SK-N-SH treated with all-trans-retinoic acid at 6 μM for 48 hours (cell line): ENCODE results near the gene RFC3.

Source experiments
- ATAC-seq: fragments of 200-7000 bp; cut with Tn5 transposase; 3 replicates; pipeline ENCODE4 v1.9.1; 2020; ENCODE audit warnings: mild to moderate bottlenecking, moderate library complexity
- ARNTL ChIP-seq: fragments of 450-650 bp; formaldehyde crosslinking; IDR thresholded peaks from 2 replicates; pipeline ENCODE4 v1.5.0; 2020; ENCODE audit warnings: low read depth, mild to moderate bottlenecking, moderate library complexity, borderline replicate concordance
- BACH2 ChIP-seq: fragments of 250-450 bp; sonication (Bioruptor Pico); IDR thresholded peaks from 2 replicates; pipeline ENCODE4 v1.9.0; 2021; ENCODE audit warnings: mild to moderate bottlenecking, borderline replicate concordance
- CSDC2 ChIP-seq: fragments of 250-450 bp; sonication (Bioruptor Pico); IDR thresholded peaks from 2 replicates; pipeline ENCODE4 v1.5.0; 2020; ENCODE audit warnings: mild to moderate bottlenecking, moderate library complexity
- CSRNP3 ChIP-seq: fragments of 250-450 bp; sonication (Bioruptor Pico); IDR thresholded peaks from 2 replicates; pipeline ENCODE4 v1.5.1; 2021; ENCODE audit warnings: mild to moderate bottlenecking, moderate library complexity
- ESRRG ChIP-seq: fragments of 250-450 bp; sonication (Bioruptor Pico); IDR thresholded peaks from 2 replicates; pipeline ENCODE4 v1.6.1; 2021; ENCODE audit warnings: mild to moderate bottlenecking
- GLIS3 ChIP-seq: fragments of 250-450 bp; sonication (Bioruptor Pico); IDR thresholded peaks from 2 replicates; pipeline ENCODE4 v1.5.0; 2020; ENCODE audit warnings: mild to moderate bottlenecking, moderate library complexity
- ISL1 ChIP-seq: fragments of 250-450 bp; sonication (Bioruptor Pico); IDR thresholded peaks from 2 replicates; pipeline ENCODE4 v2.1.2; 2022; ENCODE audit warnings: mild to moderate bottlenecking, moderate library complexity
- OSR1 ChIP-seq: fragments of 250-450 bp; sonication (Bioruptor Pico); IDR thresholded peaks from 2 replicates; pipeline ENCODE4 v1.8.0; 2022; ENCODE audit warnings: moderate library complexity, mild to moderate bottlenecking, inconsistent platforms
- PATZ1 ChIP-seq: fragments of 250-450 bp; sonication (Bioruptor Pico); IDR thresholded peaks from 2 replicates; pipeline ENCODE4 v1.8.0; 2020; ENCODE audit warnings: mild to moderate bottlenecking, moderate library complexity, borderline replicate concordance
- PPARA ChIP-seq: fragments of 250-450 bp; sonication (Bioruptor Pico); IDR thresholded peaks from 2 replicates; pipeline ENCODE4 v1.5.0; 2020; ENCODE audit warnings: mild to moderate bottlenecking, borderline replicate concordance
- RARB ChIP-seq: fragments of 250-450 bp; sonication (Bioruptor Pico); IDR thresholded peaks from 2 replicates; pipeline ENCODE4 v1.8.0; 2021; ENCODE audit warnings: mild to moderate bottlenecking, moderate library complexity
- SNAI2 ChIP-seq: fragments of 250-450 bp; sonication (Bioruptor Pico); IDR thresholded peaks from 2 replicates; pipeline ENCODE4 v1.5.0; 2020; ENCODE audit warnings: mild to moderate bottlenecking, moderate library complexity
- TCF4 ChIP-seq: fragments of 250-450 bp; sonication (Bioruptor Pico); IDR thresholded peaks from 2 replicates; pipeline ENCODE4 v1.8.0; 2021; ENCODE audit warnings: mild to moderate bottlenecking, moderate library complexity, borderline replicate concordance
- TOX ChIP-seq: fragments of 250-450 bp; sonication (Bioruptor Pico); IDR thresholded peaks from 2 replicates; pipeline ENCODE4 v1.8.0; 2021; ENCODE audit warnings: mild to moderate bottlenecking, moderate library complexity, borderline replicate concordance
- TSHZ2 ChIP-seq: fragments of 250-450 bp; sonication (Bioruptor Pico); IDR thresholded peaks from 2 replicates; pipeline ENCODE4 v1.5.0; 2020; ENCODE audit warnings: mild to moderate bottlenecking, moderate library complexity
- ZC3H10 ChIP-seq: fragments of 250-450 bp; sonication (Bioruptor Pico); IDR thresholded peaks from 2 replicates; pipeline ENCODE4 v1.5.1; 2021; ENCODE audit warnings: mild to moderate bottlenecking, moderate library complexity
- ZFP3 ChIP-seq: fragments of 250-450 bp; sonication (Bioruptor Pico); IDR thresholded peaks from 2 replicates; pipeline ENCODE4 v1.5.0; 2020; ENCODE audit warnings: mild to moderate bottlenecking, moderate library complexity
- ZFP30 ChIP-seq: fragments of 450-650 bp; formaldehyde crosslinking; IDR thresholded peaks from 2 replicates; pipeline ENCODE4 v1.5.0; 2022; ENCODE audit warnings: mild to moderate bottlenecking, moderate library complexity
- ZNF565 ChIP-seq: fragments of 450-650 bp; formaldehyde crosslinking; conservative IDR thresholded peaks from 2 replicates; pipeline ENCODE4 v1.5.0; 2020; ENCODE audit warnings: low read depth, mild to moderate bottlenecking, moderate library complexity
- ZNF70 ChIP-seq: fragments of 450-650 bp; formaldehyde crosslinking; IDR thresholded peaks from 2 replicates; pipeline ENCODE4 v1.5.0; 2020; ENCODE audit warnings: mild to moderate bottlenecking, moderate library complexity
- ZNF8 ChIP-seq: fragments of 450-650 bp; formaldehyde crosslinking; IDR thresholded peaks from 2 replicates; pipeline ENCODE4 v1.5.0; 2020; ENCODE audit warnings: mild to moderate bottlenecking, moderate library complexity

Gene RFC3

GRCh38 chr13:33865945-33866344 is 48.0 kb downstream of the RFC3 start:
- TF ChIP-seq RARB (no peak), OSR1 (CRISPR knock-in tag) (no peak), TSHZ2 (no peak), ISL1 (CRISPR knock-in tag) (no peak), ARNTL (no peak), TOX (CRISPR knock-in tag) (no peak), ZFP3 (CRISPR knock-in tag) (no peak), CSDC2 (no peak), TCF4 (CRISPR knock-in tag) (no peak), PATZ1 (no peak), ZC3H10 (no peak), ZNF8 (no peak), ZFP30 (CRISPR knock-in tag) (no peak), PPARA (CRISPR knock-in tag) (no peak), ZNF565 (no peak), ESRRG (no peak)
- ATAC-seq, result no peak

- ATAC-seq, result no peak
- no peak for TF ChIP-seq BACH2 (CRISPR knock-in tag)
- TF ChIP-seq ZNF565, result no peak
- TF ChIP-seq CSDC2, result no peak
Observed at GRCh38 chr13:33867472-33867871, 49.5 kb downstream of the RFC3 start.

- TF ChIP-seq CSDC2, result no peak
- no peak for TF ChIP-seq RARB
- no peak for TF ChIP-seq ISL1 (CRISPR knock-in tag)
- no peak for TF ChIP-seq ESRRG
- TF ChIP-seq CSRNP3 (CRISPR knock-in tag), result no peak
- no peak for TF ChIP-seq ZFP3 (CRISPR knock-in tag)
- TF ChIP-seq ZC3H10, result no peak
- no peak for TF ChIP-seq PPARA (CRISPR knock-in tag)
- TF ChIP-seq ZNF70 (CRISPR knock-in tag), result no peak
- no peak for TF ChIP-seq SNAI2 (CRISPR knock-in tag)
- TF ChIP-seq BACH2 (CRISPR knock-in tag), result no peak
- no peak for TF ChIP-seq OSR1 (CRISPR knock-in tag)
- TF ChIP-seq ZNF565, result no peak
- TF ChIP-seq PATZ1, result no peak
- no peak for TF ChIP-seq GLIS3
- TF ChIP-seq TCF4 (CRISPR knock-in tag), result no peak
- no peak for TF ChIP-seq ARNTL
- no peak for TF ChIP-seq TSHZ2
- TF ChIP-seq TOX (CRISPR knock-in tag), result no peak
- no peak for ATAC-seq
Observed at GRCh38 chr13:33868343-33868994, 50.5 kb downstream of the RFC3 start.
